ENCODE results near the gene NPFFR2.
A peak's percentile ranks its signal among the peaks of the same experiment; 100 is the strongest.
"Not testable (repeated sequence)": the region's sequence is repeated elsewhere in the genome, so short reads cannot be mapped to it uniquely, and the experiment has no call there.

Gene NPFFR2

DNA sequence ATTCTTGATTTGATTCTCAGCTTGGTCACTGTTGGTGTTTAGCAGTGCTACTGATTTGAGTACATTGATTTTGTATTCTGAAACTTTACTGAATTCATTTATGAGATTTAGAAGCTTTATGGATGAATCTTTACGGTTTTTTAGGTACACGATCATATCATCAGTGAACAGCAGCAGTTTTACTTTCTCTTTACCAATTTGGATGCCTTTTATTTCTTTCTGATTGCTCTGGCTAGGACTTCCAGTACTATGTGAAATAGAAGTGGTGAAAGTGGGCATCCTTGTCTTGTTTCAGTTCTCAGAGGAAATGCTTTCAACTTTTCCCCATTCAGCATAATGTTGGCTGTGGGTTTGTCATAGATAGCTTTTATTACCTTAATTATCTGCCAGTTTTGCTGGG is 58.8 kb downstream of the NPFFR2 start:
- not testable (repeated sequence) for H3K36me3 Mint-ChIP-seq, H3K4me3 Mint-ChIP-seq, H3K4me1 Mint-ChIP-seq, H3K27ac Mint-ChIP-seq, H3K27me3 Mint-ChIP-seq, ATAC-seq, H3K9me3 Mint-ChIP-seq

DNA sequence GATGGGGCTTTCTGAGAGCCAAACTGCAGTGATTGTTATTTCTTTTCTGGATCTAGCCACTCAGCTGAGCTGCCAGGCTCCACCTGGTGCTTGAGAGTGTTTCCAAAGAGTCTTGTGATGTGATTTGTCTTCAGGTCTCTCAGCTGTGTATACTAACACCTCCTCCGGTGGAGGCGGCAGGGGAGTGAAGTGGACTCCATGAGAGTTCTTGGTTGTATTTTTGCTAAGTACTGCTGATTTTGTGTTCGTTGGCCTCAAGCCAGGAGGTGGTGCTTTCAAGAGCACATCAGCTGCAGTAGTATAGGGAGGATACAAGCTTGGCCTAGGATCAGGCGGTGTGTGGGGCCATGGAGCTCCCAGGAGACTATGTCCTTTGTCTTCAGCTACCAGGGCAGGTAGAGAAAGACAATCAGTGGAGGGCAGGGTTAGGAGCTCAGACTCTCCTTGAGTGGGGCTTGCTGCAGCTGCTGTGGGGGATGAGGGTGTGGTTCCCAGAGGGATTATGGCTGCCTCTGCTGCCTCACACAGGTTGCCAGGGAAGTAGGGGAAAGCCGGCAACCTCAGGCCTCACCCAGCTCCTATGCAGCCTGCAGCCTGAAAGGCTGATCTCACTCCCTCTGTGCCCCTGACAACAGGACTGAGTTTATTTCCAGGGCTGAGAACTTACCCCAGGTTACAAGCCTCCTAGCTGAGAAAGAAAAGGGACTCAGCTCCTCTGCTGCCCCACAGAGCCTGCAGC is 62.4 kb downstream of the NPFFR2 start:
- H3K36me3 Mint-ChIP-seq = no peaks in the 10 kb centered on the region
- no peak overlapping the region for H3K27ac Mint-ChIP-seq
- H3K4me1 Mint-ChIP-seq = no peaks in the 10 kb centered on the region

DNA sequence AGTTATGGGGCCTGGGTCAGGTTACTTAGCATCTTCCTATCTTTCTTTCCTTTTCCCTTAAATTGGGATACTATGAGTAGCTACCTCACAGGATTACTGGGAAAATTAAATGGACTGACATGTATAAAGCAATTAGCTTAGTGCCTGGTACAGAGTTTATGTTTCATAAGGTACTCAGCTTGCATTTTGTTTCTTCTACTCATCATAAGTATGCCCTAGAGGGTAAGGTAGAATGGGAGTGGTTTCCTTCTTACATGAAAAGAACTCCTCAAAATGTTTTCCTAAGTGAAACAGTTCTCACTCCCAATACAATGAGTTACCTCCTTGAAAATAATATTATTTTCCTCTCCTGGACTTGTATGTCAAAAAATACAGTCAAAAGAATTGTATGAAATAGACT is 75.7 kb downstream of the NPFFR2 start:
- H3K4me1 Mint-ChIP-seq = peaks cover 4% of the 10 kb centered on the region
- H3K27me3 Mint-ChIP-seq = no peaks in the 10 kb centered on the region
- H3K4me3 Mint-ChIP-seq = no peak overlapping the region
- no peak overlapping the region for H3K27ac Mint-ChIP-seq
- H3K36me3 Mint-ChIP-seq = no peaks in the 10 kb centered on the region
- peaks cover 3% of the 10 kb centered on the region for H3K9me3 Mint-ChIP-seq
- ATAC-seq = no peak

More for the DNA sequence above, 62.4 kb downstream of the NPFFR2 start:
- Mint-ChIP-seq H3K9me3 (peaks cover 3% of the 10 kb centered on the region), H3K27me3 (no peaks in the 10 kb centered on the region), H3K4me3 (no peak overlapping the region)
- no peak for ATAC-seq

DNA sequence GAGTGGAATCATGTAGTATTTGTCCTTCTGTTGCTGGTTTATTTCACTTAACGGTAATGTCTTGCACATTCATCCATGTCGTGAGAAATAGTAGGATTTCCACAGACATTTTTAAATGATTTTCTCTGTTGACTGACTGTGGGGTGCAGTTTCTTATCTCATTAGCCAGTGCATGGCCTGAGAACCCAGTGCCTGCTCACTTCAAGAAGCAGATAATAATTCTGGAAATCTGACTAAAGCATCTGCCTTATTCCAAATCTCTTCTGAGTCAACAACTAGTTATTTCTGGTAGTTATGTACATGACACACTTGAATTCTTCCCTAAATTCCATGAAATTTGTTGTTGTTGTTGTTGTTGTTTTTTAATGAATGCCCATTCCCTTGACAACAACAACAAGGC is 77.6 kb downstream of the NPFFR2 start:
- Mint-ChIP-seq H3K27ac (no peak overlapping the region), H3K36me3 (no peaks in the 10 kb centered on the region), H3K27me3 (no peaks in the 10 kb centered on the region), H3K9me3 (peaks cover 4% of the 10 kb centered on the region), H3K4me1 (peaks cover 6% of the 10 kb centered on the region), H3K4me3 (no peak overlapping the region)
- no peak for ATAC-seq

DNA sequence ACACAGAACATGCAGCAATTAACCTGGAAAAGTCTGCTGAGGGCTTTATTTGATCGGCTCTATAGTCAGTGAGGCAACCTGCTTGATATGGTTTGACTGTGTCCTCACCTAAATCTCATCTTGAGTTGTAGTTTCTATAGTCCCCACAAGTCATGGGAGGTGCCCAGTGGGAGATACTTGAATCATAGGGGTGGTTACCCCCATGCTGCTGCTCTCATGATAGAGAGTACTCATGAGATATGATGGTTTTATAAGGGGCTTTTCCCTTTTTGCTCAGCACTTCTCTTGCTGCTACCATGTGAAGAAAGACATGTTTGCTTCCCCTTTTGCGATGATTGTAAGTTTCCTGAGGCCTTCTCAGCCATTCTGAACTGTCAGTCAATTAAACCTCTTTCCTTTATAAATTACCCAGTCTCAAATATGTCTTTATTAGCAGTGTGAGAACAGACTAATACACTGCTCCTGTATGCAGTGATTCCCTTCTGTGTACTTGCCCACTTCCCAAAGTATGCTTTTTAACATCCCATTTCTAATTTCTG is 78.2 kb downstream of the NPFFR2 start:
- H3K4me3 Mint-ChIP-seq = no peak overlapping the region
- no peak overlapping the region for H3K27ac Mint-ChIP-seq
- no peaks in the 10 kb centered on the region for H3K36me3 Mint-ChIP-seq
- H3K9me3 Mint-ChIP-seq = peaks cover 4% of the 10 kb centered on the region
- H3K4me1 Mint-ChIP-seq = peaks cover 6% of the 10 kb centered on the region
- no peak for ATAC-seq
- H3K27me3 Mint-ChIP-seq = no peaks in the 10 kb centered on the region

DNA sequence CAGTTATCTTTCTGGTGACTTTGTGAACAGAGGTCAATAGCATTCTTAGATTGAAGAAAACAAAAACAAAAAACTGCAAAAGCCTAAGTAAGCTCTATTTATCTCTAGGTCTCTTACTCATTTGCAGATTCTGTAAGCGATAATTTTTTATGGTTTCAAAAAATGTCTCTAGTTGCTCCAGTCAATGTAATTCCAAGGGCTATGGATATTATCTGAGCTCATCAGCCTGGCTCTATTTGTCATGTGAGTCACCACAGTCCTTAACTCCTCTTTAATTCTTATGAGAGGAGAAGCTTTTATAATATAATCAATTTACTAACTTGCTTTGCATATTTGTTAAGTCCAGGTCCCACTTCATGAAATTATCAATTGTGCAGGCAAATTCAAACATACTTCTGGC is 79.1 kb downstream of the NPFFR2 start:
- ATAC-seq = no peak
- Mint-ChIP-seq H3K27me3 (no peaks in the 10 kb centered on the region), H3K4me3 (no peak overlapping the region), H3K36me3 (no peaks in the 10 kb centered on the region), H3K27ac (no peak overlapping the region), H3K9me3 (peaks cover 4% of the 10 kb centered on the region), H3K4me1 (peaks cover 6% of the 10 kb centered on the region)

DNA sequence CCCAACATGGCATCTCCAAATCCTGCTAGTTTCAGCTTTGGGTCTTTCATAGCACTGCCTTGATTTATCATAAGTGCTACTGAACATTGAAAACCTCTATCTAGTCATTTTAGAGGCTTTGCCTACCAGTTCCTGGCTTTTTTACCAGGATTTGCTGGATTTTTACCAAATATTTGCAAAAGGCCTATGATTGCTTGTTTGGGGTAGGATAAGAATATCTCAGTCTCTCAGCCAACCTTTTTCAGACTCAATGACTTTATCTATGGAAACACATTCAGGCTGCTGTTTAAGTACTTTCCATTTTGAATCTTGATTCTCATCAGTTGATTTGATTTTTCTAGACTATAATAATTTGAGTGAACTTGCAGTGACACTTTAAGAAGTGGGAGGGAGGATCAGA is 80.1 kb downstream of the NPFFR2 start:
- no peak for ATAC-seq
- Mint-ChIP-seq H3K36me3 (no peaks in the 10 kb centered on the region), H3K27ac (peak overlapping the region; percentile 25), H3K27me3 (no peaks in the 10 kb centered on the region), H3K9me3 (peaks cover 4% of the 10 kb centered on the region), H3K4me1 (peaks cover 6% of the 10 kb centered on the region), H3K4me3 (no peak overlapping the region)

DNA sequence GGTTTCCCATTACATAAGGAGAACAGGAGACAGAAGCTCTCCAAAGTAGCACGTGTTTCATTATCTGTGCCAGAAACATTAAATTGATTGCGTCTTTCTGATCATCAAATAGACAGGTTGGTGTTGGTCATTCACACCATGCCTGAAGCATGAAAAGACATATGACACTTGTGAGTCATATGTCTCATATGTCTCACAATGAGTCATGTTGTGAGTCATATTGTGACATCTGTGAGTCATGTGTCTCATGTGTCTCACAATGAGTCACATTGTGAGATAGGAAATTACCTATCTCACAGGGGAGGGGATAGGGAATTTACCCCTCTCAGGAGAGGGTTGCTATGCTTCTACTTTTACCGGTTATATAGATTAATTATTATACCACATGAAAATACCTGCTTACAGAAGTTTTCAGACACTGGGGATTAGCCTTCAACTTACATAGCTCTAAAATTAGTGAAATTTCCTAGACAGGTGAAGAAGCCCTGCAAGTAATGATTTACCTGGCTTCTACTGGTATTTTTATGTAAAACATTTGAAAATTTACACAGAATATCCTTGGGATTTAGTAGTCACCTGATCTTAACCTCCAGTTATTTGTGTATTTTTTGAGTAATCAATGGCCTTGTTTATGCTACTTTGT is 80.8 kb downstream of the NPFFR2 start:
- H3K9me3 Mint-ChIP-seq = peaks cover 4% of the 10 kb centered on the region
- peak; percentile 84 for ATAC-seq
- H3K27ac Mint-ChIP-seq = peak overlapping the region; percentile 25
- peaks cover 3% of the 10 kb centered on the region for H3K27me3 Mint-ChIP-seq
- peaks cover 8% of the 10 kb centered on the region for H3K4me1 Mint-ChIP-seq
- H3K36me3 Mint-ChIP-seq = no peaks in the 10 kb centered on the region
- no peak overlapping the region for H3K4me3 Mint-ChIP-seq

DNA sequence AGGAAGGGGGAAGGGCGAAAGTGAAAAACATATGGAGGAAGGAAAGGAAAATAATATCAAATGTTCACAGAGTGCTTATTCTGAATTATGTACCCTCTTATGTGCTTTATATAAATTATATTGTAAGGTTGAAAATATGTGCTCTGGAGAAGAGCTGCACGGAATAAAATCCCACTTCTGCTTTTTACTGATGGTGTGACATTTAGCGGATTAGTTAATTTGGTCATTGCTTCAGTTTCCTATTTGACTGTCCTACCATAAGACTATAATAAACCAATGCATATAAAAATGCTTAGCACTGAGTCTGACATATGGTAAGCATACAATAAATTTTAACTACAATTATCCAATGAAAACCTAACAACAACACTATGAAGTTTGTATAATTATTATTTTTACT is 86.2 kb downstream of the NPFFR2 start:
- peak overlapping the region; percentile 52 for H3K27ac Mint-ChIP-seq
- no peak overlapping the region for H3K4me3 Mint-ChIP-seq

DNA sequence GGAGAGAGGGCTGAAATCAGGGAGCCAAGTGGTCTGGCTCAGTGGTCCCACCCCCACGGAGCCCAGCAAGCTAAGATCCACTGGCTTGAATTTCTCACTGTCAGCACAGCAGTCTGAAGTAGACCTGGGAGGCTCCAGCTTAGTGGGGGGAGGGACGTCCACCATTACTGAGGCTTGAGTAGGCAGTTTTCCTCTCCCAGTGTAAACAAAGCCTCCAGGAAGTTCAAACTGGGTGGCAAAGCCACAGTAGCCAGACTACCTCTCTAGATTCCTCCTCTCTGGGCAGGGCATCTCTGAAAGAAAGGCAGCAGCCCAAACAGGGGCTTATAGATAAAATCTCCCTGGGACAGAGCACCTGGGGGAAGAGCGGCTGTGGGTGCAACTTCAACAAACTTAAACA is 88.1 kb downstream of the NPFFR2 start:
- Mint-ChIP-seq H3K4me3 (no peak overlapping the region), H3K9me3 (no peaks in the 10 kb centered on the region), H3K27ac (no peak overlapping the region), H3K4me1 (peaks cover 6% of the 10 kb centered on the region), H3K36me3 (no peaks in the 10 kb centered on the region), H3K27me3 (peaks cover 9% of the 10 kb centered on the region)
- ATAC-seq = no peak

More for the DNA sequence above, 86.2 kb downstream of the NPFFR2 start:
- no peak for ATAC-seq
- Mint-ChIP-seq H3K27me3 (peaks cover 9% of the 10 kb centered on the region), H3K36me3 (no peaks in the 10 kb centered on the region), H3K9me3 (no peaks in the 10 kb centered on the region), H3K4me1 (peaks cover 6% of the 10 kb centered on the region)

DNA sequence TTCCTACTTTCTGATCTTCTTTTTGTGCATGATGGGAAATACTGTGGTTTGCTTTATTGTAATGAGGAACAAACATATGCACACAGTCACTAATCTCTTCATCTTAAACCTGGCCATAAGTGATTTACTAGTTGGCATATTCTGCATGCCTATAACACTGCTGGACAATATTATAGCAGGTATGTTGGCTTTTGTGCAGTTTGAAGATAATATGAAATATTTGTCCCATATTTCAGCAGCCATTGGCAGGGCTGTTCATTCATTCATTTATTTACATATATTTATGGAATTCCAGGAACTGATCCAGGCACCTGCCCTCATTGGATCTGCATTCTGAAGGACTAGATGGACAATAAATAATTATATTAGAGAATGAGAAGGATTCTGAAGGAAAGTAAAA is 96.9 kb downstream of the NPFFR2 start:
- H3K27me3 Mint-ChIP-seq = no peaks in the 10 kb centered on the region
- peaks cover 8% of the 10 kb centered on the region for H3K9me3 Mint-ChIP-seq
- no peaks in the 10 kb centered on the region for H3K4me1 Mint-ChIP-seq
- no peak overlapping the region for H3K4me3 Mint-ChIP-seq
- no peak for ATAC-seq
- H3K36me3 Mint-ChIP-seq = no peaks in the 10 kb centered on the region
- no peak overlapping the region for H3K27ac Mint-ChIP-seq

DNA sequence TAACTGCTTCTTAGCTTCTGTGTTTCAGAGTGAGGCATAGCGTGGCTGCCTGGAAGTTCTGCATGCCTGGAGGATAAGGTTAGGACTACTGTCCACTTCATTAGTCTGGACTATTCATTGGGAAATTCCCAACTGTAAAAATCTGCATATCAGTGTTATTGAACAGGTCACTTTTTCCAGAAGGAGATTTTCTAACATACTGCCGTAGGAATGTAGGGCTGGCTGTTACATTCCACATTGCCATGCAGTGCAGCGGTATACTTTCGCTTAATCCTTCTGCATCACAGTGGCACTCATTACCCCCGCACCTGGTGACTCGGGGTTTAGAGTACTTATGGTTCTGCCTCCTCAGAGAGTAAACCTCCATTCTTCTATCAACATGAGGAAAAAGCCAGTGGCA is 104.6 kb downstream of the NPFFR2 start:
- H3K27ac Mint-ChIP-seq = no peak overlapping the region
- no peaks in the 10 kb centered on the region for H3K27me3 Mint-ChIP-seq
- H3K36me3 Mint-ChIP-seq = no peaks in the 10 kb centered on the region
- no peaks in the 10 kb centered on the region for H3K4me1 Mint-ChIP-seq
- no peak overlapping the region for H3K4me3 Mint-ChIP-seq
- no peak for ATAC-seq
- peaks cover 7% of the 10 kb centered on the region for H3K9me3 Mint-ChIP-seq

DNA sequence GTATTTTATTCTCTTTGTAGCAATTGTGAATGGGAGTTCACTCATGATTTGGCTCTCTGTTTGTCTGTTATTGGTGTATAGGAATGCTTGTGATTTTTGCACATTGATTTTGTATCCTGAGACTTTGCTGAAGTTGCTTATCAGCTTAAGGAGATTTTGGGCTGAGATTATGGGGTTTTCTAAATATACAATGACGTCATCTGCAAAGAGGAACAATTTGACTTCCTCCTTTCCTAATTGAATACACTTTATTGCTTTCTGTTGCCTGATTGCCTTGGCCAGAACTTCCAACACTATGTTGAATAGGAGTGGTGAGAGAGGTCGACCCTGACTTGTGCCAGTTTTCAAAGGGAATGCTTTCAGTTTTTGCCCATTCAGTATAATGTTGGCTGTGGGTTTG is 108.2 kb downstream of the NPFFR2 start:
- not testable (repeated sequence) for H3K4me1 Mint-ChIP-seq, H3K27me3 Mint-ChIP-seq, H3K27ac Mint-ChIP-seq, H3K36me3 Mint-ChIP-seq, ATAC-seq, H3K9me3 Mint-ChIP-seq, H3K4me3 Mint-ChIP-seq

DNA sequence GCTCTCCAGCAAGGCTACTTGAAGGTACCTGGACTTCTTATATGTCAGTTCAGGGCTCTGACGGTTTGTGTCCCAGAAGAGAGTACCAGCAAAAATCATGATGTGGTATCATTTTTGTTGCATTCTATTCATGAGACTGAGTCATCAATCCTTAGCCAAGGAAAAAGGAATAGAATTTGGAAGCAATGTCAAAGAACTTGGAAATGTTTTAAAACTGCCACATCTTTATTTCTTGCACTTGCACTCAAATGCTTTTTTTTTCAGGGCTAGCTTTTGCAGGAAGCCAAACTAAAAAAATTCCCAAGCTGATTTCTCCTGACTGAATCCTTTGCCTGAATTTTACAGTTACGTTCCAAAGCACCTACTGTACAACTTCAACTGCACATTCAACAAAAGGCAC is 112.4 kb downstream of the NPFFR2 start:
- Mint-ChIP-seq H3K4me3 (no peak overlapping the region), H3K36me3 (no peaks in the 10 kb centered on the region), H3K9me3 (peaks cover 4% of the 10 kb centered on the region), H3K27me3 (no peaks in the 10 kb centered on the region), H3K27ac (no peak overlapping the region), H3K4me1 (no peaks in the 10 kb centered on the region)
- ATAC-seq = no peak

DNA sequence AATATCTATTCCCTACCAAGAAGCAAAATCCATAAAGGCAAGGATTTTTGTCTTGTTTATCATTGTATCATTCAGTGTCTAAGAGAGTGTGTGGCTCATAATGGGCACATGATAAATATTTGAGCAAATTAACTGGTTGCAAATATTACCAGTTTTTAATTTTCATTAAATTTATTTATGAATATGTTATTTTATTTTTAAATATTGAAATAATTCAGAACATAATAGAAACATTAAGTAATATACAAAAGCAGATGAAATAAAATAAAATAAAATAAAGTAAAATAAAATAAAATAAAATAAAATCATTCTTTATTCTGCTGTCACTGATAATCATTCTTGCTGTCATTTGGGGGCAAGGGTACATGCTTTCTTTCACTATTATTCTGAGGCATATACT is 120.9 kb downstream of the NPFFR2 start:
- H3K4me3 Mint-ChIP-seq = no peak overlapping the region
- H3K4me1 Mint-ChIP-seq = no peaks in the 10 kb centered on the region
- no peaks in the 10 kb centered on the region for H3K36me3 Mint-ChIP-seq
- peaks cover 2% of the 10 kb centered on the region for H3K9me3 Mint-ChIP-seq
- H3K27ac Mint-ChIP-seq = no peak overlapping the region
- no peak for ATAC-seq
- no peaks in the 10 kb centered on the region for H3K27me3 Mint-ChIP-seq

DNA sequence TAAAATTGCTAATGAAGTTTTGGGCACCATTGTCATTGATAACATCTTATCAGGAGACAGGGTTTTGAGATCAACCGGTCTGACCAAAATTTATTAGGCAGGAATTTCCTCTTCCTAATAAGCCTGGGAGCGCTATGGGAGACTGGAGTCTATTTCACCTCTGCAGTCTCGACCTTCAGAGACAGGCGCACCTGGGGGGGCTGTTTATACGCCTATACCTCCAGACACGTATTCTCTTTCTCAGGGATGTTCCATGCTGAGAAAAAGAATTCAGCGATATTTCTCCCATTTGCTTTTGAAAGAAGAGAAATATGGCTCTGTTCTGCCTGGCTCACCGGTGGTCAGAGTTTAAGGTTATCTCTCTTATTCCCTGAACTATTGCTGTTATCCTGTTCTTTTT is 121.8 kb downstream of the NPFFR2 start:
- H3K27ac Mint-ChIP-seq, ATAC-seq, H3K4me3 Mint-ChIP-seq, H3K4me1 Mint-ChIP-seq, H3K27me3 Mint-ChIP-seq, H3K9me3 Mint-ChIP-seq, H3K36me3 Mint-ChIP-seq: not testable (repeated sequence)
